ENCODE results near the gene PRXL2C. TPM values are rescaled to one million over a fixed set of nuclear protein-coding genes. Genes with fewer than 3 reads are reported as not detected.
"Not testable (repeated sequence)": the region's sequence is repeated elsewhere in the genome, so short reads cannot be mapped to it uniquely, and the experiment has no call there.

The PRXL2C gene
- total RNA-seq, 1 donor, result 21.6 TPM

DNA sequence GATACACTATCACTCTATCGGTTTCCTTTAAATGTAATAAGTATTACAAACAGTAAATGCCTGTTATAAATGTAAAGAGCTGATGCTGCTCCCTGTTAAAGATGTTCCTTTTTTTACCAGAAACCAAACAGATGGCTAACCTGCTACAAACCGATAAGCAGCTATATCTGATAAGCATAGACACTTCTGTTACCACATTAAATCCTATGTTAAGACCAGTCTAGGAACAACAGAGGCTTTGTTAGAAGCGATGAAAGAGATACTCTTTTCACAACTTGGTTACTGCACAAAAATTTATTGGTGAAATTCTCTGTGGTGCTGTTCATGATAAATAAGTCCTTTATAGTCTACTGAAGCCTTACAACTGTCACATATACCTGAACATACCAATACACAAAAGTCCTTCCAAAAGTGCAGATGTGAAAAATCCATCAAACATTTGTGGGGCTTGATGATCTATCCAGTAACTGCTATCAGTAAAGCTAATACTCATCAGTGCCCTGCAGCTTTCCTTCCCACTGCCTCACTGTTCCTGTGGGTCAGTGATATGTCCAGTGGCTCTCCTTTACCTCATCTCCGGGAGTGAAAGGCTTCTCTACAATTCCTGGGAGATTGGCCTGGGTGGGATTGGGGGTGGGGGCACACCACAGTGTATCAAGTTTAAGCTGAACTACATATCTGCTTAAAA is 25.8 kb upstream of the PRXL2C start:
- TF ChIP-seq, protein P1, sequence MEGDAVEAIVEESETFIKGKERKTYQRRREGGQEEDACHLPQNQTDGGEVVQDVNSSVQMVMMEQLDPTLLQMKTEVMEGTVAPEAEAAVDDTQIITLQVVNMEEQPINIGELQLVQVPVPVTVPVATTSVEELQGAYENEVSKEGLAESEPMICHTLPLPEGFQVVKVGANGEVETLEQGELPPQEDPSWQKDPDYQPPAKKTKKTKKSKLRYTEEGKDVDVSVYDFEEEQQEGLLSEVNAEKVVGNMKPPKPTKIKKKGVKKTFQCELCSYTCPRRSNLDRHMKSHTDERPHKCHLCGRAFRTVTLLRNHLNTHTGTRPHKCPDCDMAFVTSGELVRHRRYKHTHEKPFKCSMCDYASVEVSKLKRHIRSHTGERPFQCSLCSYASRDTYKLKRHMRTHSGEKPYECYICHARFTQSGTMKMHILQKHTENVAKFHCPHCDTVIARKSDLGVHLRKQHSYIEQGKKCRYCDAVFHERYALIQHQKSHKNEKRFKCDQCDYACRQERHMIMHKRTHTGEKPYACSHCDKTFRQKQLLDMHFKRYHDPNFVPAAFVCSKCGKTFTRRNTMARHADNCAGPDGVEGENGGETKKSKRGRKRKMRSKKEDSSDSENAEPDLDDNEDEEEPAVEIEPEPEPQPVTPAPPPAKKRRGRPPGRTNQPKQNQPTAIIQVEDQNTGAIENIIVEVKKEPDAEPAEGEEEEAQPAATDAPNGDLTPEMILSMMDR (IDR thresholded peaks at IDR 0.05; ENCODE audit: insufficient read depth, low read depth, low read length), result no peak
- no peak for DNase-seq (ENCODE audit: low read depth)
- no peak overlapping the region for H3K4me3 ChIP-seq (ENCODE audit: low read depth, low read length)

DNA sequence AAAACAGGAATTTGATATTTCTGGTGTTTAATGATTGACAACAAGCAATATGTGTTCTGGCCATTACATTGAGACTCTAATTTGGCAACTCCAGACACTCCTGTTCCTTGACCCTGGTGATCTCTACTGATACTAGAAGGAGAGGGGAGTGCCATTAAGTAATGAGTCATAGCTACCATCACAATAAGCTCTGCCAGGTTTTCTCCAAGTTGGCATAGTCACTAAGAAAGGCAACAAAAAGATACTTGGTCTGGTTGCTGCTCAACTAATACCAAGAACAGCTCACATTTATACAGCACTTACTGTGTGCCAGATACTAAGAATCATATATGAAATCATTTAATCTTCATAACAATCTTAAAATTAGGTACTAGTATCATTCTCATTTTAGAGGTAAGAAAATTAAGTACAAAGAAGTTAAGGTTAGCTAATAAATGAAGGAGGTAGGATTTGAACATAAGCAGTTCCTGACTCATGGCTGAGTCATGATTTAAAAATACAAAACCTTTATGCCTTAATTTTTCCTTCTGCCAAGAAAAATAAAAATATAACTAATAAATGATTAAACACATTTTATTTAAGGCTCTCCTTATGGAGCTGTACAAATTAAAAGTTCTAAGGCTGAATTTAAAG is 19.9 kb upstream of the PRXL2C start:
- DNase-seq (ENCODE audit: low read depth), result peak; percentile 25
- H3K4me3 ChIP-seq (ENCODE audit: low read depth, low read length), result no peak overlapping the region
- TF ChIP-seq, protein P1 (IDR thresholded peaks at IDR 0.05; ENCODE audit: insufficient read depth, low read depth, low read length), result no peak

DNA sequence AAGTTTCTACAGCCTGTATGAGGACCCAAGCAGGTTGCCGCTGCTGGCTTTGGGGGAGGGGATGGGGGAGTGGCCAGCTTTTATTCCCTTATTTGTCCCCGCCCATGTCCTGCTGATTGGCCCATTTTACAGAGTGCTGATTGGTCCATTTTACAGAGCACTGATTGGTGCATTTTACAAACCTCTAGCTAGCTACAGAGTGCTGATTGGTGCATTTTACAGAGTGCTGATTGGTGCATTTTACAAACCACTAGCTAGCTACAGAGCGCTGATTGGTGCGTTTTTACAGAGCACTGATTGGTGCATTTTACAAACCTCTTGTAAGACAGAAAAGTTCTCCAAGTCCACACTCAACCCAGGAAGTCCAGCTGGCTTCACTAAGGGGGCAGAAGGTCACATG is 18.7 kb upstream of the PRXL2C start:
- not testable (repeated sequence) for H3K4me3 ChIP-seq (ENCODE audit: low read depth, low read length); DNase-seq (ENCODE audit: low read depth)

DNA sequence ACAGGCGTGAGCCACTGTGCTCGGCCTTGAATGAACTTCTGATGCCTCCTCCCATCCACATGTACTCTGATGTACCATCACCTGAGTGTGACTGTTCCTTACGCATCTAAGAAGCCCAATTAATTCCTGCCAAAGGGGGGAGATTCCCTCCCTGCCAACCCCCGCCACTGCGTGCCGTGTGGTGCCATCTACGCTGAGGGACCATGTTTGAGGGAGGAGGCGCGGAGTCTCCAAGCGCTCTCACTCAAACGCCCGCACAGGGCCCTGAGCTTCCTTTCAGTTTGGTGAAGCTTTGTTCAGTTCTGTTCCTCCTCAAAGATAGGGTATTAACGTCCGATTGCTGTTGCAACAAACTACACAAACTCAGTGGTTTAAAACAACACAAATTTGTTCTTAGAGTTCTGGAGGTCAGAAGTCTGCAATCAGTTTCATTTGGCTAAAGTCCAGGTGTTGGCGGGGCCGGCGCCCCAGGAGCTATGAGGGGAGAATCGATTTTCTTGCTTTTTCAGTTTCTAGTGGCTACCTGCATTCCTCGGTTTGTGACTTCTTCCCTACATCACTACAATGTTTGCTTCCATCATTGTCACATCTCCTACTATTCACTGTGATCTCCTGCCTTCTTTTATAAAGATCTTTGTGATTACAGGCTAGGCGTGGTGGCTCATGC is 13.9 kb upstream of the PRXL2C start:
- no peak for DNase-seq (ENCODE audit: low read depth)
- H3K4me3 ChIP-seq (ENCODE audit: low read depth, low read length), result no peak overlapping the region
- TF ChIP-seq, protein P1 (IDR thresholded peaks at IDR 0.05; ENCODE audit: insufficient read depth, low read depth, low read length), result no peak

DNA sequence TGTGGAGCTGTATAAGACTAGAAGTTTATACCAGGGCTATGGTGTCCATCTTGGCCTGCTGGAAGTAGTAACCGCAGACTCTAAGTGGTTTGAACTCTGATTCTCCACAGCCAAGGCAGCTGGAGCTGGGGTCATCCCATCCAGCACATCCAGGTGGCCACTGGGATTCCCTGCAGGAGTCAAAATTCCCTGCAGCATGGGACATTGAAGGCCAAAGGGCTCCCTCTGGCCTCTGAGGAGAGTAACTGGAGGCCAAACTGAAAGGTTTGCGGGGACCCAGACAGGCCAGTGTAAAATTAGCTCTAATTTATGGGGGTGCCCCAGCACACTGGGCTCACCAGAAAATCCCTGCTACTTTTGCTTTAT is 12.2 kb upstream of the PRXL2C start:
- DNase-seq (ENCODE audit: low read depth), result no peak
- no peak overlapping the region for H3K4me3 ChIP-seq (ENCODE audit: low read depth, low read length)
- TF ChIP-seq, protein P1 (IDR thresholded peaks at IDR 0.05; ENCODE audit: insufficient read depth, low read depth, low read length), result no peak

DNA sequence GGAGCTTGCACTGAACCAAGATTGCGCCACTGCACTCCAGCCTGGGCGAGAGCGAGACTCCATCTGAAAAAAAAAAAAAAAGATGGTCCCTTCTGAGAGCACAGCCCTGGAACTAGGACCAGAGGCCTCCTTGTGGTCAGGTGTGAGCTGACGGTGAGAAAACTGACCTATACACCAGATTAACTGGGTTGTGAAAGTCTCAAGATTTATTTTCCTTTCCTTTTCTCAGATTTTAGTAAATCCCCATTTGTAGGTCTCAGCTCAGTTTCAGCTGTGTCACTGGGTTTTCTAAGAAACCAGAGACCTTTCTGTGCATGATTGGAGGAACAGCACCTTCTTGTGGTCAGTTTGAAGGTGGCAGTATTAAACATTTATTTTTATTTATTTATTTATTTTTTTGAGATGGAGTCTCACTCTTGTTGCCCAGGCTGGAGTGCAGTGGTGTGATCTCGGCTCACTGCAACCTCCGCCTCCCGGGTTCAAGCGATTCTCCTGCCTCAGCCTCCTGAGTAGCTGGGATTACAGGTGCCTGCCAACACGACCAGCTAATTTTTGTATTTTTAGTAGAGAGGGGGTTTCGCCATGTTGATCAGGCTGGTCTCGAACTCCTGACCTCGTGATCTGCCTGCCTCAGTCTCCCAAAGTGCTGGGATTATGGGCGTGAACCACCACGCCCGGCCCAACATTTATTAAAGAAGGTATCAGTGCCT is 11.7 kb upstream of the PRXL2C start:
- TF ChIP-seq, protein P1 (IDR thresholded peaks at IDR 0.05; ENCODE audit: insufficient read depth, low read depth, low read length), result peak; percentile 73
- peak; percentile 82 for DNase-seq (ENCODE audit: low read depth)
- not testable (repeated sequence) for H3K4me3 ChIP-seq (ENCODE audit: low read depth, low read length)

DNA sequence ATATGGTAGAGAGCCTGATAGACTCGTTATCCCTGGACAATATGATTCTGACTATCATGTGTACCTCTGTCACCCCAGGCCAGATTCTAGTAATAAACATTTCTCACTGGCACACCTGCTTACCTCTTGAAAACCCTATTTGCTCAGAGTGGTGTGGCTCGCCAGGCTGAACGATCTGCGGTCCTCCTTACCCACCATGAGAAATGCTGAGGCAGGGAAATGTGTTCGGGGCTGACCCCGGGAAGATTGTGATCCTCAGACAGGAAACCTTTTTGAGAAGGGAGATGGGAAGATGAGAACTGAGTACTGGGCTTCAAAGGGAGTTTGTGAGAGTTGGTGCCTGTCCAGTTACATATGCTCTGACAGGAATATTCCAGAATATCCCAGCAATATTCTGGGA is 10.7 kb upstream of the PRXL2C start:
- TF ChIP-seq, protein P1 (IDR thresholded peaks at IDR 0.05; ENCODE audit: insufficient read depth, low read depth, low read length), result no peak
- no peak for DNase-seq (ENCODE audit: low read depth)
- no peak overlapping the region for H3K4me3 ChIP-seq (ENCODE audit: low read depth, low read length)
